MG63 (cell line): ENCODE data around the gene ADPRS. TPM values are rescaled to one million over a fixed set of nuclear protein-coding genes. Genes with fewer than 3 reads are reported as not detected.

ENCODE experiments used
- DNase-seq: peaks from one replicate; pipeline ENCODE4 v3.0.0-alpha.2; 2020
- H3K27me3 ChIP-seq: fragments of 250-450 bp; sonication (Bioruptor Pico); 2 replicates; pipeline ENCODE4 v1.5.1; 2020; ENCODE audit warnings: mild to moderate bottlenecking, moderate library complexity
- H3K36me3 ChIP-seq: fragments of 250-450 bp; sonication (Bioruptor Pico); 2 replicates; pipeline ENCODE4 v1.5.1; 2020; ENCODE audit warnings: mild to moderate bottlenecking, moderate library complexity
- H3K4me3 ChIP-seq: fragments of 250-450 bp; sonication (Bioruptor Pico); 2 replicates; pipeline ENCODE4 v1.5.1; 2020; ENCODE audit warnings: mild to moderate bottlenecking, moderate library complexity
- H3K9me3 ChIP-seq: fragments of 250-450 bp; sonication (Bioruptor Pico); 2 replicates; pipeline ENCODE4 v1.5.1; 2020; ENCODE audit warnings: mild to moderate bottlenecking, moderate library complexity
- total RNA-seq: library from RNA; depleted of rRNA; stranded (reverse); fragments of >200 nt; shearing (Covaris generic); gene quantifications from 2 replicates; pipeline ENCODE4 v1.2.3, GENCODE V29; 2014; ENCODE audit warnings: low replicate concordance; rRNA removed

The ADPRS gene
- total RNA-seq, 1 experiment from 2014 or later = 64.5 TPM

DNA sequence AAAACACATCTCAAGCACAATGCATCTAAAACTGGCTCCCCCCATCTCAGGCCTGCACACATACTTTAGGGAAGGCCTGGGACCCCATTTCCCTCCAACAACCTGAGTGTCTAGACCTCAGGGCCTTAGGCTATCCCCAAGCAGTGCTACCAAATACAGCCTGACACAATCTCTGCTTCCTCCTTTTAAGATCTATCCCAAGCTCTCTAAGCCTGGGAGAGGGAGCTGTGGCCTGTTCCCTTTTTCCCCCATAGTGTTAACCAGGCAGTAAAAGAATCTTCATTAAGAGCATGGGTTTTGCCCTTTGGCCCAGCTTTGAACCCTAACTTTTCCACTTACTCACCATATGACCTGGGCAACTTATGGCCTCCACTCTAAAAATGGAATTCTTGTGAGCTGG lies 47.1 kb downstream of the ADPRS start:
- DNase-seq = no peak
- Histone ChIP-seq H3K9me3 (no peaks in the 10 kb centered on the region), H3K4me3 (no peak overlapping the region), H3K36me3 (peaks cover 51% of the 10 kb centered on the region), H3K27me3 (no peaks in the 10 kb centered on the region)

DNA sequence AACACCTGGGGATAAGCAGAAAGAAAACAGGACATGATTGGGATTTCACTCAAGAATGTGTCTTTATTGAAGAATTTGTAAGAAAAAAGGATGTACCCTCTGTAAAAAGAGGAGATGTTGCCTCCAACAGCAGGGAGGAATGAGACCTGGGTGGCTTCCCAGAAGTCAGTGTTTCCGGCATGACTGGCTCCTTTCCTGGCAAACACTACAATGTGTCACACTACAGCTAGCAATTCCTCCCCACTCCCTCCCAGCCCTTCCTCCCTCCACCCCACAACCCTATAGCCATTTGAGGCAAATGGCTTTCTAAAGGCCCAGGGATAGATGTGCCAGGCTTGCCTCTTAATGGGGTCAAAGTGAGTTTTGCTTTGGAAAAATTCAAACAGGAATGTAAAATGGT lies 47.8 kb downstream of the ADPRS start:
- H3K9me3 ChIP-seq = no peaks in the 10 kb centered on the region
- no peak overlapping the region for H3K4me3 ChIP-seq
- H3K36me3 ChIP-seq = peaks cover 53% of the 10 kb centered on the region
- H3K27me3 ChIP-seq = no peaks in the 10 kb centered on the region
- peak; percentile 91 for DNase-seq

DNA sequence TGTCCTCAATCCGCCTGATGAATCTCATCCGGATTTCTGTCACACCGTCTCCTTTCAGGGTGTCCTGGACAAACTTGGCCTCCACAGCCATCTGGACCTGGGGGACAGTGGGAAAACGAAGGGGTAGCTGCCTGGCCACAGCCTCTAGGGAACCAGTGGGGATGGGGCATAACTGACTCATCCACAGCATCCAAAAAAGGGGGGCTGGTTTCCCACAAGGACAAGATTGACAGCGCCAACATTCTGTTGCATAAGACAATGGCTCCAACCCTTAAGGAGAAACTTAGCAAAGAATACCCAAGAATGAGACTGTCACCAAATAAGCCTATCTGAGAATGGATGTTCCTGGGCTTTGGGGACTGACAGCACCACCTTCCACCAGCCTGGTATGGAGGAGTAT lies 48.5 kb downstream of the ADPRS start:
- Histone ChIP-seq H3K27me3 (no peaks in the 10 kb centered on the region), H3K4me3 (no peak overlapping the region), H3K9me3 (no peaks in the 10 kb centered on the region), H3K36me3 (peaks cover 53% of the 10 kb centered on the region)
- DNase-seq = no peak

DNA sequence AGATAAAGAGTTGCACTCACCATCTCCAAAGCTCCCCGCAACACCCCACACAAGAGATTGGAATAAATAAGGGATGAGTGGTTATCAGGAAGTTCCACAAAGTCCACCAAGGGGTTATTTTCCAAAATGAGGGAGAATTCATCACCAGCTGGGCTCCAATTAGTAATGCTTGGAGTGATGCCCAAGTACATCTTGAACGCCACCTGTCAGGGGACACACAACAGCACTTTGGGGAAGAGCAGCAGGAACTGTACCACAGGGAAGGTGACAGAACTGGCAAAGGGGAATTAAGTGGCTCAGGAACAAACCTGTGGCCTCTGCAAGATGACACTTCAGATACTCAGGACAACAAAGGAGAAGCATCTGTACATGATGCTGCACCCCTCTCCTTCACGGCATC lies 49.1 kb downstream of the ADPRS start:
- H3K9me3 ChIP-seq = no peaks in the 10 kb centered on the region
- no peak for DNase-seq
- no peak overlapping the region for H3K4me3 ChIP-seq
- peaks cover 53% of the 10 kb centered on the region for H3K36me3 ChIP-seq
- H3K27me3 ChIP-seq = no peaks in the 10 kb centered on the region

DNA sequence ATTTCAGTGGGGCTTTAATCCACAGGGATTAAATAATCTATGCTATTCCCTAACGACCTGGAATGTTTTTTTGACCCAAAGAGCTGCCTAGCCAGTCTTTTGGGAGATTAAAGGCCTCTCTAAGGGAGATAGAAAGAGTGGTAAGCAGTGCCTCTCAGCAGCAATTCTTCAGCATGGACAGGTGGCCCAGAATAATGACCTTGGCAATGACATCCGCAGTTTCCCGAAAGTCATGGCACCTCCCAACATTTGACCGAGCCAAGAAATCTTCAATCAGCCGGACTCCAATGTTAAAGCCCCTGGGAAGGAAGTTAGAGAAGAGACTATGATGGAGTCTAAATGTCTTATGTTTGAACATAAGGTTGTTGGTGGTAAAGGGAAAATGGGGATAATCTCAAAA lies 50.8 kb downstream of the ADPRS start:
- no peak for DNase-seq
- peaks cover 58% of the 10 kb centered on the region for H3K36me3 ChIP-seq
- no peaks in the 10 kb centered on the region for H3K27me3 ChIP-seq
- no peaks in the 10 kb centered on the region for H3K9me3 ChIP-seq
- no peak overlapping the region for H3K4me3 ChIP-seq

DNA sequence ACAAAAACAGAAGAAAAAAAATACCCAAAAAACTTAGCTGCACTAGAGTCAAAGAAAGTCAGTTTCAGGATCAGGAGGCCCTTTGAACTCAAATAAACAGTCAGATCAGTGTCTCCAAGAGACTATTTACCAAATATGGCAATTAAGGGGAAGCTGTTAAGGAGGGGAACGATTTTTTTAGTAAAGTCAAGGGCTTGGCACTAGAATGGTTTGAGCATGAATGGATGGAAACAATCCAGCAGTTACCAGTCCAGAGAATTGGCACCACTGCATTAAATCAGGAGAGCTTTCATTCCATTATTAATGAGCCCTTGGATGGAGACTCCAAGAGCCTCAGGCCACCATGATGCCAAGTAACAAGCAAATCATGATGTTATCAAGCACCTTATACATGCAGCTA lies 53.4 kb downstream of the ADPRS start:
- no peak for DNase-seq
- no peaks in the 10 kb centered on the region for H3K9me3 ChIP-seq
- H3K36me3 ChIP-seq = peaks cover 47% of the 10 kb centered on the region

DNA sequence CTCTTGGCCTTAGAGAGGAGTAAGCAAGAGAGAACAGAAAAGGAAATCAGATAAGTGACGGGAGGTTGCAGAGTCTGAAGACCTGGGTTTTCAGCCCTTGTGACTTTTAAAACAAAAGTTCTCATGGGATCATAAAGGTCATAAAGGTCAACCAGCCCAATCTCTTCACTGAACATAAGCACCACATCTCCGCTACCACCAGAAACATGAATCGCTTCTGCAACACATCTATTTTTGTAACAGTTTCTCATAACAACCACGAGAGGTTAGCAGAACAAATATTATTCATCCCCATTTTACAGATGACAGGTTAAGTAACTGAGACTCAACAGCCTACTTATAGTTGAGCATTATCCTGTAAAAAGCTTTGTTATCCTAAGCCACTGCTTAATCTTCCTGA lies 54.7 kb downstream of the ADPRS start:
- Histone ChIP-seq H3K4me3 (no peak overlapping the region), H3K27me3 (no peaks in the 10 kb centered on the region), H3K9me3 (no peaks in the 10 kb centered on the region), H3K36me3 (peaks cover 45% of the 10 kb centered on the region)
- no peak for DNase-seq

More for the DNA sequence above, 53.4 kb downstream of the ADPRS start:
- Histone ChIP-seq H3K4me3 (no peak overlapping the region), H3K27me3 (no peaks in the 10 kb centered on the region)

Other genes starting within 250 kb of the ADPRS start
- 3.6 and 8.8 TPM in 2 replicates for gene AGO1, start 205.7 kb upstream of the ADPRS start, total RNA-seq
- gene AGO3, start 157.8 kb upstream of the ADPRS start, total RNA-seq = 4.3 and 31.5 TPM in 2 replicates
- gene TEKT2, start 4.8 kb upstream of the ADPRS start, total RNA-seq = not detected in 2 replicates
- gene COL8A2, start 36.3 kb downstream of the ADPRS start, total RNA-seq = 0.99 and 1.4 TPM in 2 replicates
- gene TRAPPC3, start 60.6 kb downstream of the ADPRS start, total RNA-seq = 158 and 194 TPM in 2 replicates
- gene MAP7D1, start 67.3 kb downstream of the ADPRS start, total RNA-seq = 104 and 154 TPM in 2 replicates
- 77.6 and 84.6 TPM in 2 replicates for gene THRAP3, start 135.6 kb downstream of the ADPRS start, total RNA-seq
- gene SH3D21, start 217.5 kb downstream of the ADPRS start, total RNA-seq = 0.03 TPM in 1 of 2 replicates, not detected in the other
- gene EVA1B, start 234.8 kb downstream of the ADPRS start, total RNA-seq = 1.9 and 7.0 TPM in 2 replicates